HepG2 (cell line): Measurements from ENCODE around the gene RASSF8. TPM values are rescaled to one million over a fixed set of nuclear protein-coding genes. Genes with fewer than 3 reads are reported as not detected.

Source experiments
- ATAC-seq: fragments of 200-7000 bp; cut with Tn5 transposase; 3 replicates; pipeline ENCODE4 v1.9.1; 2020; ENCODE audit warnings: mild to moderate bottlenecking, moderate library complexity
- BruUV-seq: library from RNA; stranded (reverse); fragments of 400-500 nt; replicated peaks from 2 replicates; lab custom pipeline; 2021; lab: Mats Ljungman, UMichigan
- CTCF ChIA-PET: fragments of 300-600 bp; formaldehyde crosslinking; extraction: SDS; loops from one replicate; lab custom pipeline; 2021; ENCODE audit warnings: low total read pairs, inconsistent platforms, low intra/inter-chr PET ratio; lab: Yijun Ruan, JAX
- POLR2A ChIA-PET: fragments of 350-600 bp; sonication (Branson Sonifier 250); formaldehyde crosslinking; loops from one replicate; lab custom pipeline; 2020; ENCODE audit warnings: antibody characterized with exemption, inconsistent platforms; lab: Yijun Ruan, JAX
- DNase-seq: peaks from one replicate; pipeline ENCODE4 v3.0.0-alpha.2; 2015; ENCODE audit warnings: low spot score
- FAIRE-seq: peaks from 3 replicates; lab custom pipeline; 2011; peaks lifted over from hg19 to GRCh38; lab: Jason Lieb, UNC
- H2AFZ ChIP-seq: one replicate; pipeline ENCODE4 v1.6.1; 2011; ENCODE audit warnings: low read length, inconsistent platforms
- H3K27ac ChIP-seq: fragments of 300-600 bp; 3 replicates; pipeline ENCODE4 v1.8.0; 2011; ENCODE audit warnings: mixed run types, mild to moderate bottlenecking, mixed read lengths, low read length, inconsistent platforms; ENCODE audit not compliant: insufficient read depth; ENCODE audit errors: extremely low read length
- H3K27me3 ChIP-seq, 2 experiments: fragments of 200-600 bp in 1 of 2; 2 replicates in 1 of 2; 3 replicates in 1 of 2; pipeline versions ENCODE4 v1.6.0 to v1.8.0; 2011; ENCODE audit warnings: low read length in 2 of 2, mild to moderate bottlenecking in 2 of 2, moderate library complexity in 2 of 2, inconsistent platforms in 1 of 2; ENCODE audit not compliant: insufficient read depth in 2 of 2, control insufficient read depth in 1 of 2
- H3K36me3 ChIP-seq, 2 experiments: fragments of 200-600 bp in 1 of 2; replicated peaks in 1 of 2; 2 replicates in 1 of 2; 3 replicates in 1 of 2; pipeline versions ENCODE4 v1.5.1 to v1.8.0; 2011; ENCODE audit warnings: low read length in 2 of 2, inconsistent platforms in 1 of 2; ENCODE audit not compliant: insufficient read depth in 2 of 2, control insufficient read depth in 1 of 2
- H3K4me1 ChIP-seq: 2 replicates; pipeline ENCODE4 v1.5.1; 2012; ENCODE audit warnings: low read length, inconsistent platforms; ENCODE audit not compliant: insufficient read depth
- H3K4me2 ChIP-seq: 2 replicates; pipeline ENCODE4 v1.6.0; 2011; ENCODE audit warnings: low read depth, low read length, inconsistent platforms
- H3K4me3 ChIP-seq, 3 experiments: fragments of 200-600 bp in 1 of 3; sonication (generic), shearing (Covaris generic) in 1 of 3; replicated peaks in 1 of 3; 2 replicates each; pipeline ENCODE4 v1.5.1; 2011 to 2016; ENCODE audit warnings: low read length in 3 of 3, inconsistent platforms in 2 of 3, low read depth in 2 of 3, mild to moderate bottlenecking in 2 of 3, control low read depth in 1 of 3, mixed read lengths in 1 of 3; ENCODE audit not compliant: insufficient read depth in 1 of 3
- H3K79me2 ChIP-seq: one replicate; pipeline ENCODE4 v1.6.1; 2011; ENCODE audit warnings: low read length, inconsistent platforms; ENCODE audit not compliant: insufficient read depth
- H3K9ac ChIP-seq: 2 replicates; pipeline ENCODE4 v1.6.0; 2011; ENCODE audit warnings: mild to moderate bottlenecking, low read depth, low read length, inconsistent platforms; ENCODE audit not compliant: insufficient read depth
- H3K9me3 ChIP-seq: 2 replicates; pipeline ENCODE4 v1.5.1; 2012; ENCODE audit warnings: mild to moderate bottlenecking, low read length
- H4K20me1 ChIP-seq: 2 replicates; pipeline ENCODE4 v1.6.0; 2011; ENCODE audit warnings: inconsistent platforms, mild to moderate bottlenecking, low read length, moderate library complexity; ENCODE audit not compliant: insufficient read depth
- HOXA9 ChIP-seq: sonication (generic); formaldehyde crosslinking; IDR thresholded peaks from 2 replicates; pipeline ENCODE4 v1.8.1; 2022; ENCODE audit warnings: missing genetic modification reagents, mild to moderate bottlenecking, moderate library complexity, borderline replicate concordance
- KAT7 ChIP-seq: IDR thresholded peaks from 2 replicates; pipeline ENCODE4 v1.6.1; 2018; ENCODE audit warnings: borderline replicate concordance, missing compliant biosample characterization
- KDM1A ChIP-seq: IDR thresholded peaks from 2 replicates; pipeline ENCODE4 v1.6.1; 2016; ENCODE audit warnings: missing compliant biosample characterization
- NFAT5 ChIP-seq: sonication (generic); formaldehyde crosslinking; IDR thresholded peaks from 2 replicates; pipeline ENCODE4 v1.4.0; 2020; ENCODE audit warnings: missing genetic modification reagents
- NFIB ChIP-seq: sonication (generic); formaldehyde crosslinking; IDR thresholded peaks from 2 replicates; pipeline ENCODE4 v1.9.0; 2021; ENCODE audit warnings: missing genetic modification reagents, mild to moderate bottlenecking, borderline replicate concordance
- REPIN1 ChIP-seq: sonication (generic); formaldehyde crosslinking; IDR thresholded peaks from 2 replicates; pipeline ENCODE4 v1.8.0; 2022; ENCODE audit warnings: missing genetic modification reagents, low read depth, mild to moderate bottlenecking, borderline replicate concordance
- TBX2 ChIP-seq: sonication (generic); formaldehyde crosslinking; IDR thresholded peaks from 2 replicates; pipeline ENCODE4 v1.5.0; 2020; ENCODE audit warnings: missing genetic modification reagents, mild to moderate bottlenecking, borderline replicate concordance
- TOE1 ChIP-seq: sonication (generic); formaldehyde crosslinking; IDR thresholded peaks from 2 replicates; pipeline ENCODE4 v1.4.0; 2020; ENCODE audit warnings: mild to moderate bottlenecking, missing genetic modification reagents
- ZFYVE20 ChIP-seq: sonication (generic); formaldehyde crosslinking; IDR thresholded peaks from 2 replicates; pipeline ENCODE4 v1.8.0; 2023; ENCODE audit warnings: low read depth, mild to moderate bottlenecking, moderate library complexity, missing genetic modification reagents, borderline replicate concordance
- ZNF652 ChIP-seq: IDR thresholded peaks from 2 replicates; pipeline ENCODE4 v1.6.1; 2016; ENCODE audit warnings: low read depth, borderline replicate concordance
- WGBS: methylation state at CpG from one replicate; pipeline ENCODE4 v1.1.6; 2017; ENCODE audit warnings: low lambda C conversion rate; 5-methylcytosine and 5-hydroxymethylcytosine counted together
- in situ Hi-C: cut with HindIII; loops from 2 replicates; pipeline ENCODE4 v1.10.0; 2017; ENCODE audit warnings: low pct_unique_long_range_greater_than_20kb; ENCODE audit not compliant: extremely low pct_ligation_motif_present
- intact Hi-C: fragments of 100-400 bp; cut with micrococcal nuclease; formaldehyde crosslinking; loops from one replicate; pipeline ENCODE4 v1.10.0; 2022; ENCODE audit not compliant: unreplicated experiment
- polyA plus RNA-seq, 8 experiments: library from polyadenylated mRNA; depleted of rRNA in 3 of 8; stranded (reverse) in 7 of 8; unstranded in 1 of 8; fragments of >200 nt; fragmentation: Illumina TruSeq in 4 of 8; extraction: Trizol in 4 of 8; gene quantifications; 2 replicates each; pipeline versions ENCODE4 v1.2.1 to v1.2.3, GENCODE V29; 2011 to 2016; ENCODE audit warnings: low read depth in 4 of 8, missing spikeins in 1 of 8, mixed read lengths in 1 of 8; ENCODE audit not compliant: insufficient read depth in 1 of 8
- total RNA-seq, 5 experiments: library from RNA; depleted of rRNA; stranded (reverse); fragments of >200 nt; fragmentation: Illumina TruSeq; extraction: Trizol; gene quantifications; 2 replicates each; pipeline ENCODE4 v1.2.3, GENCODE V29; 2016; ENCODE audit warnings: low read depth in 1 of 5

Gene RASSF8
- total and polyA plus RNA-seq, 2 of the 13 experiments (the other 11 are each of a cell fraction or from before 2014, with no cell fraction given), result 0.82 to 9.2 TPM

- no peak for TF ChIP-seq NFIB
- no peak for TF ChIP-seq NFAT5 (CRISPR knock-in tag)
- TF ChIP-seq TBX2, result no peak
- TF ChIP-seq ZNF652 (CRISPR knock-in tag), result no peak
- no peak for TF ChIP-seq HOXA9 (CRISPR knock-in tag)
- TF ChIP-seq KDM1A (CRISPR knock-in tag), result no peak
- TF ChIP-seq, all 625 proteins: peak for 0
Measured at GRCh38 chr12:25979563-25979962, 21.1 kb downstream of the RASSF8 start (continued).

- H3K9me3 ChIP-seq, result no peaks in the 10 kb centered on the region
- H3K79me2 ChIP-seq, result no peaks in the 10 kb centered on the region
- H3K9ac ChIP-seq, result no peak overlapping the region
- H3K4me2 ChIP-seq, result no peak overlapping the region
- no peak overlapping the region for H3K27ac ChIP-seq
- H3K4me3 ChIP-seq, result no peak overlapping the region
- whole genome bisulfite sequencing, result 29% methylated on average over 4 of the region's 4 CpGs
- no peak for DNase-seq
- intact Hi-C loops, result no loop called here
- no TSS peak for BruUV-seq
- POLR2A ChIA-PET, result interaction anchor here (0.6 kb wide), 1 partner anchor 240 kb away, joined by 4 read pairs; no protein-coding TSS in a partner anchor
- no peak overlapping the region for H2AFZ ChIP-seq
- no peaks in the 10 kb centered on the region for H4K20me1 ChIP-seq
- H3K27me3 ChIP-seq, result no peaks in the 10 kb centered on the region; a peak in 1 of 5 replicates
- no peaks in the 10 kb centered on the region for H3K36me3 ChIP-seq
- no peaks in the 10 kb centered on the region for H3K4me1 ChIP-seq
- ATAC-seq, result no peak
- TF ChIP-seq TOE1 (CRISPR knock-in tag) (no peak), REPIN1 (CRISPR knock-in tag) (no peak), ZFYVE20 (CRISPR knock-in tag) (no peak), KAT7 (CRISPR knock-in tag) (no peak)
- in situ Hi-C loops, result no loop called here
- CTCF ChIA-PET, result no interaction called here
- FAIRE-seq, result no peak
Measured at GRCh38 chr12:25980035-25980434, 21.6 kb downstream of the RASSF8 start.
